K562 (cell line): ENCODE results near the gene HBM. TPM values are rescaled to one million over a fixed set of nuclear protein-coding genes. Genes with fewer than 3 reads are reported as not detected.

Experiments
- ASH1L ChIP-seq: fragments of 450-650 bp; IDR thresholded peaks from 2 replicates; pipeline ENCODE4 v1.6.1; 2018; ENCODE audit warnings: borderline replicate concordance, mild to moderate bottlenecking, low read depth; ENCODE audit not compliant: partially characterized antibody
- BACH1 ChIP-seq: fragments of 200-800 bp; sonication (Bioruptor generic); IDR thresholded peaks from 2 replicates; pipeline ENCODE4 v1.6.1; 2016; ENCODE audit warnings: missing genetic modification characterization, missing compliant biosample characterization
- CREB1 ChIP-seq, 2 experiments: sonication (generic) in 1 of 2; formaldehyde crosslinking in 1 of 2; IDR thresholded peaks; 2 replicates each; pipeline versions ENCODE4 v1.6.1 to v1.8.0; 2012 to 2022; ENCODE audit warnings: inconsistent platforms in 1 of 2, mild to moderate bottlenecking in 1 of 2, missing genetic modification reagents in 1 of 2, moderate library complexity in 1 of 2
- CREB3L1 ChIP-seq: fragments of 450-650 bp; IDR thresholded peaks from 2 replicates; pipeline ENCODE4 v1.6.1; 2014; ENCODE audit warnings: low read depth, mild to moderate bottlenecking, moderate library complexity, borderline replicate concordance
- EP400 ChIP-seq: fragments of 450-650 bp; IDR thresholded peaks from 2 replicates; pipeline ENCODE4 v1.6.1; 2017; ENCODE audit warnings: antibody characterized with exemption, mild to moderate bottlenecking, moderate library complexity
- ETV1 ChIP-seq: fragments of 450-650 bp; conservative IDR thresholded peaks from 2 replicates; pipeline ENCODE4 v1.6.1; 2016; ENCODE audit warnings: missing genetic modification characterization, control low read depth, low read depth, missing compliant biosample characterization
- JUND ChIP-seq, 2 experiments: IDR thresholded peaks; 2 replicates in 1 of 2; 3 replicates in 1 of 2; pipeline ENCODE4 v1.6.1; 2011; ENCODE audit warnings: borderline replicate concordance in 2 of 2, low read depth in 2 of 2, low read length in 2 of 2, improper control_type of control experiment in 1 of 2, missing biosample characterization in 1 of 2, missing genetic modification characterization in 1 of 2, missing genetic modification reagents in 1 of 2
- KLF1 ChIP-seq: fragments of 450-650 bp; IDR thresholded peaks from 2 replicates; pipeline ENCODE4 v1.6.1; 2016; ENCODE audit warnings: missing genetic modification characterization, missing compliant biosample characterization
- LCOR ChIP-seq: sonication (generic); formaldehyde crosslinking; IDR thresholded peaks from 2 replicates; pipeline ENCODE4 v1.8.0; 2022; ENCODE audit warnings: mild to moderate bottlenecking, missing genetic modification reagents
- NRF1 ChIP-seq, 2 experiments: fragments of 450-650 bp; IDR thresholded peaks in 1 of 2; conservative IDR thresholded peaks in 1 of 2; 2 replicates each; pipeline ENCODE4 v1.6.1; 2014; ENCODE audit warnings: mild to moderate bottlenecking in 2 of 2
- PCBP2 ChIP-seq: fragments of 200-400 bp; formaldehyde crosslinking; IDR thresholded peaks from 2 replicates; pipeline ENCODE4 v1.6.1; 2018; ENCODE audit warnings: low read length, low read depth, mild to moderate bottlenecking, moderate library complexity; ENCODE audit not compliant: poor library complexity, severe bottlenecking
- RBBP5 ChIP-seq: fragments of 200-600 bp; sonication (generic); IDR thresholded peaks from 2 replicates; pipeline ENCODE4 v1.6.1; 2012; ENCODE audit warnings: borderline replicate concordance, mild to moderate bottlenecking, low read length, control low read depth, inconsistent platforms; ENCODE audit not compliant: insufficient read depth, poor library complexity, severe bottlenecking
- SMAD1 ChIP-seq: fragments of 150-350 bp; IDR thresholded peaks from 2 replicates; pipeline ENCODE4 v1.6.1; 2014; ENCODE audit warnings: low read length, low read depth; ENCODE audit not compliant: partially characterized antibody
- SMARCA5 ChIP-seq: fragments of 450-650 bp; IDR thresholded peaks from 2 replicates; pipeline ENCODE4 v1.6.1; 2016
- SOX6 ChIP-seq: fragments of 450-650 bp; IDR thresholded peaks from 2 replicates; pipeline ENCODE4 v1.6.1; 2014; ENCODE audit warnings: mild to moderate bottlenecking
- STAG1 ChIP-seq: sonication (generic); formaldehyde crosslinking; IDR thresholded peaks from 2 replicates; pipeline ENCODE4 v1.5.0; 2020; ENCODE audit warnings: missing genetic modification reagents, borderline replicate concordance
- TEAD4 ChIP-seq, 2 experiments: sonication (generic) in 1 of 2; formaldehyde crosslinking in 1 of 2; IDR thresholded peaks; 2 replicates each; pipeline versions ENCODE4 v1.6.1 to v1.8.0; 2012 to 2022; ENCODE audit warnings: borderline replicate concordance in 1 of 2, inconsistent platforms in 1 of 2, low read length in 1 of 2, mild to moderate bottlenecking in 1 of 2, missing genetic modification reagents in 1 of 2
- UBTF ChIP-seq, 2 experiments: IDR thresholded peaks; 2 replicates each; pipeline ENCODE4 v1.6.1; 2012; ENCODE audit warnings: improper control_type of control experiment in 2 of 2, low read depth in 2 of 2, low read length in 2 of 2, borderline replicate concordance in 1 of 2
- XRCC5 ChIP-seq: fragments of 200-400 bp; formaldehyde crosslinking; IDR thresholded peaks from 2 replicates; pipeline ENCODE4 v1.6.1; 2017; ENCODE audit warnings: low read depth, mild to moderate bottlenecking, low read length
- polyA plus RNA-seq, 8 experiments: library from polyadenylated mRNA; depleted of rRNA in 4 of 8; stranded (reverse) in 5 of 8; unstranded in 3 of 8; fragments of >200 nt; fragmentation: Nextera tagmentation in 2 of 8; fragmentation: Illumina TruSeq in 1 of 8; extraction: Ambion mirVana in 2 of 8; extraction: Trizol in 1 of 8; gene quantifications; 2 replicates each; pipeline versions ENCODE4 v1.2.1 to v1.2.3, GENCODE V29; 2011 to 2014; ENCODE audit warnings: inconsistent platforms in 1 of 8, missing spikeins in 1 of 8
- total RNA-seq, 7 experiments: library from RNA; depleted of rRNA in 6 of 7; stranded (reverse); fragments of >200 nt in 6 of 7; fragmentation: Illumina TruSeq in 2 of 7; extraction: Trizol in 2 of 7; gene quantifications; 2 replicates each; pipeline versions ENCODE4 v1.2.1 to v1.2.3, GENCODE V29; 2011 to 2021; ENCODE audit warnings: low replicate concordance in 1 of 7
- TF ChIP-seq, protein P1 (sequence below), 2 experiments: fragments of 450-650 bp in 1 of 2; sonication (generic) in 1 of 2; formaldehyde crosslinking in 1 of 2; IDR thresholded peaks in 1 of 2; conservative IDR thresholded peaks in 1 of 2; 2 replicates each; pipeline versions ENCODE4 v1.6.1 to v1.8.1; 2016 to 2023; ENCODE audit warnings: mild to moderate bottlenecking in 2 of 2, moderate library complexity in 2 of 2, inconsistent platforms in 1 of 2, missing genetic modification reagents in 1 of 2

The HBM gene
- total and polyA plus RNA-seq, 9 of the 15 experiments (the other 6 are each of a cell fraction or from before 2014, with no cell fraction given), result not detected

DNA sequence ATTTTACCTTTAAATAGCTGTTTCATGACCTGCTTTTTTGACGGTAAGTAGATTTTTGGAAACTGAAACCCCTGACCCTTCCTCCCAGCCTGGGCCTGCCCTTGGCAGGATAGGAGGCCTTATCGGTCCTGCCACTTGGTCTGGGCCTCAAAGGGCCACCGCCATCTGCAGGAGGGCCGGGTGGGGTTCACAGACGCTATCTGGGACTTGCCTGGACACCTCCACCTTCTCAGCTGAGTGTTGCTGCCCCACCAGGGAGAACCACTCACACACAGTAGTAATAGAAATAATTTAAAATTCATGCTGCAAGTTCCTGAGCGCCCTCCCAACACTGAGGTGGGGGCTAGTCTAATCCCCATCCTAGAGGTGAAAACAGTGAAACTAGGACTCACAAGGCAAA, 22.7 kb upstream of the HBM start (continued):
- TF ChIP-seq, protein P1, sequence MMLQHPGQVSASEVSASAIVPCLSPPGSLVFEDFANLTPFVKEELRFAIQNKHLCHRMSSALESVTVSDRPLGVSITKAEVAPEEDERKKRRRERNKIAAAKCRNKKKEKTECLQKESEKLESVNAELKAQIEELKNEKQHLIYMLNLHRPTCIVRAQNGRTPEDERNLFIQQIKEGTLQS (IDR thresholded peaks at IDR 0.05), result no peak
- TF ChIP-seq, protein P1 (CRISPR knock-in tag; conservative IDR thresholded peaks at IDR 0.05), result no peak
- no peak for TF ChIP-seq CREB3L1
- TF ChIP-seq JUND (IDR thresholded peaks at IDR 0.05; ENCODE audit: borderline replicate concordance, low read depth, low read length), result peak; percentile 61; the same call in 1 of the 2 replicates
- no peak; the same call in 2 of the 3 replicates for TF ChIP-seq JUND (tag; IDR thresholded peaks at IDR 0.05; ENCODE audit: borderline replicate concordance, low read depth, low read length)
- TF ChIP-seq EP400, result no peak; the same call in 1 of the 2 replicates
- TF ChIP-seq SMARCA5, result no peak
- 0 out of 4 replicates have a peak, but pooled peaks of 1 of the 2 experiments have one; percentile 5 for TF ChIP-seq NRF1 (conservative IDR thresholded peaks at IDR 0.05 in 1 of 2, IDR thresholded peaks at IDR 0.05 in 1 of 2)
- TF ChIP-seq TEAD4 (IDR thresholded peaks at IDR 0.05; ENCODE audit: low read length), result peak; percentile 95
- no peak for TF ChIP-seq TEAD4 (CRISPR knock-in tag; IDR thresholded peaks at IDR 0.05; ENCODE audit: borderline replicate concordance)
- TF ChIP-seq XRCC5, result no peak
- peak; percentile 19 for TF ChIP-seq RBBP5
- TF ChIP-seq CREB1 (IDR thresholded peaks at IDR 0.05), result peak; percentile 63; the same call in 1 of the 2 replicates
- no peak for TF ChIP-seq CREB1 (CRISPR knock-in tag; IDR thresholded peaks at IDR 0.05)
- peak; percentile 76; the same call in 1 of the 2 replicates for TF ChIP-seq LCOR (CRISPR knock-in tag)
- TF ChIP-seq PCBP2, result no peak
- peak in 1 of 2 experiments; percentile 63; a peak in 2 of 4 replicates for TF ChIP-seq UBTF (IDR thresholded peaks at IDR 0.05; ENCODE audit: borderline replicate concordance in 1 of 2, low read depth in 2 of 2, low read length in 2 of 2)
- no peak for TF ChIP-seq BACH1 (tag)
- peak; percentile 42 for TF ChIP-seq SMAD1
- TF ChIP-seq STAG1 (CRISPR knock-in tag), result no peak
- TF ChIP-seq ASH1L, result no peak
- TF ChIP-seq ETV1 (tag), result no peak
- 0 out of 2 replicates have a peak, but pooled peaks have one; percentile 21 for TF ChIP-seq KLF1 (tag)
- TF ChIP-seq SOX6, result peak; percentile 79
